WTC11 (cell line): ENCODE measurements around the gene DGCR8. TPM values are rescaled to one million over a fixed set of nuclear protein-coding genes. Genes with fewer than 3 reads are reported as not detected.

ENCODE experiments used
- ATAC-seq: fragments of 200-7000 bp; cut with Tn5 transposase; 2 replicates; pipeline ENCODE4 v1.10.0; 2021; ENCODE audit warnings: mild to moderate bottlenecking, moderate library complexity
- CTCF ChIA-PET: fragments of 300-600 bp; sonication (Branson Sonifier 250); formaldehyde crosslinking; loops from one replicate; lab custom pipeline; 2021; ENCODE audit warnings: antibody characterized with exemption; lab: Charles Lee
- POLR2A ChIA-PET: fragments of 350-600 bp; sonication (Branson Sonifier 250); formaldehyde crosslinking; loops from one replicate; lab custom pipeline; 2021; ENCODE audit warnings: antibody characterized with exemption; lab: Charles Lee
- DNase-seq: peaks from one replicate; pipeline ENCODE4 v3.0.0; 2021; ENCODE audit warnings: low spot score
- H3K27ac Mint-ChIP-seq: 2 replicates; pipeline ENCODE4 v1.8.0; 2021; ENCODE audit warnings: mixed read lengths
- H3K27me3 Mint-ChIP-seq: 2 replicates; pipeline ENCODE4 v1.8.0; 2021; ENCODE audit warnings: low read depth, mild to moderate bottlenecking, moderate library complexity, mixed read lengths
- H3K36me3 Mint-ChIP-seq: 2 replicates; pipeline ENCODE4 v1.8.0; 2021; ENCODE audit warnings: mixed read lengths
- H3K4me1 Mint-ChIP-seq: 2 replicates; pipeline ENCODE4 v1.8.0; 2022; ENCODE audit warnings: mixed read lengths
- H3K4me3 Mint-ChIP-seq: 2 replicates; pipeline ENCODE4 v1.8.0; 2021; ENCODE audit warnings: mild to moderate bottlenecking, moderate library complexity, mixed read lengths
- H3K9me3 Mint-ChIP-seq: 2 replicates; pipeline ENCODE4 v1.8.0; 2021; ENCODE audit warnings: mixed read lengths
- AFF4 ChIP-seq: sonication (generic); formaldehyde crosslinking; IDR thresholded peaks from 2 replicates; pipeline ENCODE4 v1.8.1; 2023; ENCODE audit warnings: mild to moderate bottlenecking, missing genetic modification reagents, borderline replicate concordance
- ARID4B ChIP-seq: sonication (generic); formaldehyde crosslinking; IDR thresholded peaks from 2 replicates; pipeline ENCODE4 v1.8.0; 2023; ENCODE audit warnings: missing genetic modification reagents, mild to moderate bottlenecking, borderline replicate concordance
- ATF3 ChIP-seq: sonication (generic); formaldehyde crosslinking; conservative IDR thresholded peaks from 2 replicates; pipeline ENCODE4 v1.8.1; 2022; ENCODE audit warnings: mild to moderate bottlenecking, missing genetic modification reagents
- ATF6 ChIP-seq: sonication (generic); formaldehyde crosslinking; IDR thresholded peaks from 2 replicates; pipeline ENCODE4 v1.8.1; 2023; ENCODE audit warnings: mild to moderate bottlenecking, missing genetic modification reagents
- E2F1 ChIP-seq: sonication (generic); formaldehyde crosslinking; IDR thresholded peaks from 2 replicates; pipeline ENCODE4 v1.8.0; 2022; ENCODE audit warnings: mild to moderate bottlenecking, missing genetic modification reagents
- NFE2L1 ChIP-seq: sonication (generic); formaldehyde crosslinking; IDR thresholded peaks from 2 replicates; pipeline ENCODE4 v1.8.1; 2023; ENCODE audit warnings: missing genetic modification reagents
- NFYB ChIP-seq: sonication (generic); formaldehyde crosslinking; conservative IDR thresholded peaks from 2 replicates; pipeline ENCODE4 v1.8.0; 2022; ENCODE audit warnings: low read depth, missing genetic modification reagents
- PRRX2 ChIP-seq: fragments of 250-450 bp; sonication (Bioruptor Pico); IDR thresholded peaks from 2 replicates; pipeline ENCODE4 v1.8.0; 2021; ENCODE audit warnings: mild to moderate bottlenecking
- SMAD3 ChIP-seq: sonication (generic); formaldehyde crosslinking; IDR thresholded peaks from 2 replicates; pipeline ENCODE4 v1.8.0; 2022; ENCODE audit warnings: missing genetic modification reagents, mild to moderate bottlenecking, borderline replicate concordance
- SMAD4 ChIP-seq: sonication (generic); formaldehyde crosslinking; IDR thresholded peaks from 2 replicates; pipeline ENCODE4 v1.8.0; 2022; ENCODE audit warnings: mild to moderate bottlenecking, missing genetic modification reagents
- TCF7 ChIP-seq: sonication (generic); formaldehyde crosslinking; IDR thresholded peaks from 2 replicates; pipeline ENCODE4 v1.8.0; 2022; ENCODE audit warnings: mild to moderate bottlenecking, low read depth, missing genetic modification reagents, moderate library complexity
- ZNF121 ChIP-seq: sonication (generic); formaldehyde crosslinking; IDR thresholded peaks from 2 replicates; pipeline ENCODE4 v1.8.0; 2023; ENCODE audit warnings: missing genetic modification reagents
- ZNF138 ChIP-seq: sonication (generic); formaldehyde crosslinking; conservative IDR thresholded peaks from 2 replicates; pipeline ENCODE4 v1.8.1; 2022; ENCODE audit warnings: mild to moderate bottlenecking, moderate library complexity, missing genetic modification reagents
- ZNF263 ChIP-seq: sonication (generic); formaldehyde crosslinking; IDR thresholded peaks from 2 replicates; pipeline ENCODE4 v1.8.1; 2022; ENCODE audit warnings: low read depth, mild to moderate bottlenecking, moderate library complexity, missing genetic modification reagents
- ZNF317 ChIP-seq: sonication (generic); formaldehyde crosslinking; IDR thresholded peaks from 2 replicates; pipeline ENCODE4 v1.8.1; 2023; ENCODE audit warnings: low read depth, mild to moderate bottlenecking, moderate library complexity, missing genetic modification reagents, borderline replicate concordance
- ZNF416 ChIP-seq: fragments of 250-450 bp; sonication (Bioruptor Pico); IDR thresholded peaks from 2 replicates; pipeline ENCODE4 v1.9.0; 2021; ENCODE audit warnings: mild to moderate bottlenecking, inconsistent platforms
- ZNF423 ChIP-seq: fragments of 250-450 bp; sonication (Bioruptor Pico); IDR thresholded peaks from 2 replicates; pipeline ENCODE4 v2.1.2; 2022; ENCODE audit warnings: mild to moderate bottlenecking, moderate library complexity
- ZNF425 ChIP-seq: fragments of 250-450 bp; sonication (Bioruptor Pico); conservative IDR thresholded peaks from 2 replicates; pipeline ENCODE4 v1.9.0; 2021; ENCODE audit warnings: mild to moderate bottlenecking
- ZNF532 ChIP-seq: fragments of 250-450 bp; sonication (Bioruptor Pico); IDR thresholded peaks from 2 replicates; pipeline ENCODE4 v1.9.0; 2021; ENCODE audit warnings: mild to moderate bottlenecking, borderline replicate concordance
- total RNA-seq: library from RNA; stranded (reverse); gene quantifications from 3 replicates; pipeline ENCODE4 v1.2.3, GENCODE V29; 2021

The DGCR8 gene
- total RNA-seq, 1 experiment from 2014 or later, result 55.0 TPM

GRCh38 chr22:20055144-20055543, 24.9 kb upstream of the DGCR8 start (continued):
- TF ChIP-seq AFF4 (CRISPR knock-in tag) (no peak), ARID4B (no peak), ZNF423 (CRISPR knock-in tag) (no peak), SMAD4 (CRISPR knock-in tag) (no peak), ATF3 (CRISPR knock-in tag) (no peak), ATF6 (CRISPR knock-in tag) (no peak), ZNF317 (no peak), NFE2L1 (CRISPR knock-in tag) (no peak), SMAD3 (no peak), ZNF138 (CRISPR knock-in tag) (no peak)
- TF ChIP-seq, all 79 proteins: peak for 0

- ATAC-seq (no peak), DNase-seq (no peak)
- ChIA-PET POLR2A (no interaction called here), CTCF (no interaction called here)
- no peak overlapping the region for H3K27ac Mint-ChIP-seq
- no peak overlapping the region for H3K4me3 Mint-ChIP-seq
- H3K36me3 Mint-ChIP-seq, result peaks cover 3% of the 10 kb centered on the region; the same call in 1 of the 2 replicates
- H3K4me1 Mint-ChIP-seq, result no peaks in the 10 kb centered on the region
- H3K9me3 Mint-ChIP-seq, result no peaks in the 10 kb centered on the region
- no peaks in the 10 kb centered on the region; the same call in 1 of the 2 replicates for H3K27me3 Mint-ChIP-seq
- no peak for TF ChIP-seq PRRX2 (CRISPR knock-in tag)
- no peak for TF ChIP-seq ZNF425
- TF ChIP-seq E2F1 (CRISPR knock-in tag), result no peak
- no peak for TF ChIP-seq ZNF263 (CRISPR knock-in tag)
- no peak for TF ChIP-seq ZNF416 (CRISPR knock-in tag)
- TF ChIP-seq TCF7, result no peak
- TF ChIP-seq NFYB, result no peak
- no peak for TF ChIP-seq ZNF121
- TF ChIP-seq ZNF532, result no peak
Measured at GRCh38 chr22:20055654-20056053, 24.4 kb upstream of the DGCR8 start.
